Measurements from ENCODE around the gene LRP1. TPM values are rescaled to one million over a fixed set of nuclear protein-coding genes. Genes with fewer than 3 reads are reported as not detected.

LRP1 gene
- total RNA-seq, 1 experiment from 2014 or later = 9.0 TPM

DNA sequence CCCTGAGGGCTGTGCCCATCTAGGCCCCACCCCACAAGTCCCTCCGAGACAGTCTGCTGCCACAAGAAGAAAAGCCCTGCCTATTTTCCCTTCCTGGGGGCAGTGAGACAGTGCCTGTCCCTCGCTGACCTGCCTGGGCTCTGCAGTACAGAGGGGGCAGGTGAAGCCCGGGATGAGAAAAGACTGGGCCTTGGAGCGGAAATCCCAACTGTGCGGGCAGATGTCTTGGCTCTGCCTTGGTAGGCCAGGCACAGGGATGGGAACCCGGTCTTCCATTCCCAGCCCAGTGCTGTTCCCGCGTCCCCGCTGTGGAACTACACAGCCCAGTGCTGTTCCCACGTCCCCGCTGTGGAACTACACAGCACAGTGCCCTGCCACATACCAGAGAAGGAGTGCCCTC is 75.5 kb downstream of the LRP1 start:
- intact Hi-C loops (cut with micrococcal nuclease; ENCODE audit: unreplicated experiment) = no loop called here
- ChIA-PET POLR2A (no interaction called here), CTCF (no interaction called here)
- Histone ChIP-seq H3K4me3 (ENCODE audit: low read depth in 2 of 2, low read length in 2 of 2) (no peak overlapping the region), H3K27ac (ENCODE audit: low read length) (no peak overlapping the region), H3K27me3 (ENCODE audit: control insufficient read depth, insufficient read depth, low read length) (no peaks in the 10 kb centered on the region), H3K36me3 (ENCODE audit: control insufficient read depth, insufficient read depth, low read length) (no peaks in the 10 kb centered on the region), H3K4me1 (ENCODE audit: control insufficient read depth, insufficient read depth, low read length) (no peaks in the 10 kb centered on the region), H3K9me3 (ENCODE audit: control insufficient read depth, insufficient read depth, low read depth, low read length) (no peaks in the 10 kb centered on the region)
- in situ Hi-C loops (cut with HindIII; ENCODE audit: low pct_unique_long_range_greater_than_20kb, low sequenced_read_pairs) = no loop called here
- BruUV-seq (replicated peaks) = no TSS peak
- TF ChIP-seq REST (IDR thresholded peaks at IDR 0.05; ENCODE audit: insufficient read depth in 1 of 2, low read depth in 2 of 2, low read length in 1 of 2) (no peak), POLR2AphosphoS5 (IDR thresholded peaks at IDR 0.05; ENCODE audit: low read depth, low read length) (no peak), TCF7L2 (IDR thresholded peaks at IDR 0.05; ENCODE audit: low read depth, low read length) (no peak), SIN3A (IDR thresholded peaks at IDR 0.05; ENCODE audit: borderline replicate concordance, insufficient read depth, low read depth, low read length) (no peak)
- TF ChIP-seq, protein P1, sequence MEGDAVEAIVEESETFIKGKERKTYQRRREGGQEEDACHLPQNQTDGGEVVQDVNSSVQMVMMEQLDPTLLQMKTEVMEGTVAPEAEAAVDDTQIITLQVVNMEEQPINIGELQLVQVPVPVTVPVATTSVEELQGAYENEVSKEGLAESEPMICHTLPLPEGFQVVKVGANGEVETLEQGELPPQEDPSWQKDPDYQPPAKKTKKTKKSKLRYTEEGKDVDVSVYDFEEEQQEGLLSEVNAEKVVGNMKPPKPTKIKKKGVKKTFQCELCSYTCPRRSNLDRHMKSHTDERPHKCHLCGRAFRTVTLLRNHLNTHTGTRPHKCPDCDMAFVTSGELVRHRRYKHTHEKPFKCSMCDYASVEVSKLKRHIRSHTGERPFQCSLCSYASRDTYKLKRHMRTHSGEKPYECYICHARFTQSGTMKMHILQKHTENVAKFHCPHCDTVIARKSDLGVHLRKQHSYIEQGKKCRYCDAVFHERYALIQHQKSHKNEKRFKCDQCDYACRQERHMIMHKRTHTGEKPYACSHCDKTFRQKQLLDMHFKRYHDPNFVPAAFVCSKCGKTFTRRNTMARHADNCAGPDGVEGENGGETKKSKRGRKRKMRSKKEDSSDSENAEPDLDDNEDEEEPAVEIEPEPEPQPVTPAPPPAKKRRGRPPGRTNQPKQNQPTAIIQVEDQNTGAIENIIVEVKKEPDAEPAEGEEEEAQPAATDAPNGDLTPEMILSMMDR (IDR thresholded peaks at IDR 0.05) = no peak
- DNase-seq (ENCODE audit: low read depth, low spot score) = no peak
- ATAC-seq = no peak

DNA sequence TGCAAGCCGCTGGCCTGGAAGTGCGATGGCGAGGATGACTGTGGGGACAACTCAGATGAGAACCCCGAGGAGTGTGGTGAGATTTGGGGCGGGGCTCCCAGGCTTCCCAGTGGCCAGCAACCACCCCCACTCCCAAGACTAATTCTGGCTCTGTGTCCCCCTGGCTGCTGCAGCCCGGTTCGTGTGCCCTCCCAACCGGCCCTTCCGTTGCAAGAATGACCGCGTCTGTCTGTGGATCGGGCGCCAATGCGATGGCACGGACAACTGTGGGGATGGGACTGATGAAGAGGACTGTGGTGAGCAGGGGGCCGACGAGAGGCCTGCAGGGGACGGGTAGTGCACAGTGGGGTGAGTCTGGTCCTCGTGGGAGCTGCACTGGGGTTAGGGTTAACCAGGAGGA is 76.2 kb downstream of the LRP1 start:
- TF ChIP-seq REST (IDR thresholded peaks at IDR 0.05; ENCODE audit: insufficient read depth in 1 of 2, low read depth in 2 of 2, low read length in 1 of 2) = no peak
- Histone ChIP-seq H3K4me1 (ENCODE audit: control insufficient read depth, insufficient read depth, low read length) (no peaks in the 10 kb centered on the region), H3K36me3 (ENCODE audit: control insufficient read depth, insufficient read depth, low read length) (no peaks in the 10 kb centered on the region), H3K27me3 (ENCODE audit: control insufficient read depth, insufficient read depth, low read length) (no peaks in the 10 kb centered on the region), H3K9me3 (ENCODE audit: control insufficient read depth, insufficient read depth, low read depth, low read length) (no peaks in the 10 kb centered on the region), H3K27ac (ENCODE audit: low read length) (no peak overlapping the region), H3K4me3 (ENCODE audit: low read depth in 2 of 2, low read length in 2 of 2) (no peak overlapping the region)
- in situ Hi-C loops (cut with HindIII; ENCODE audit: low pct_unique_long_range_greater_than_20kb, low sequenced_read_pairs) = no loop called here
- ATAC-seq (no peak), DNase-seq (ENCODE audit: low read depth, low spot score) (no peak)
- intact Hi-C loops (cut with micrococcal nuclease; ENCODE audit: unreplicated experiment) = no loop called here
- POLR2A ChIA-PET = no interaction called here
- CTCF ChIA-PET = no interaction called here
- BruUV-seq (replicated peaks) = no TSS peak
